ENCODE data around the gene ZFHX3. TPM values are rescaled to one million over a fixed set of nuclear protein-coding genes. Genes with fewer than 3 reads are reported as not detected.
A peak's percentile ranks its signal among the peaks of the same experiment; 100 is the strongest.

Gene ZFHX3
- total RNA-seq, 2 donors from 2014 or later: 57.7 to 70.1 TPM

- Histone ChIP-seq H3K4me1 (ENCODE audit: control insufficient read depth in 1 of 2, low read depth in 2 of 2) (peaks cover 24 to 57% of the 10 kb centered on the region in 2 donors), H3K27ac (no peak overlapping the region), H3K27me3 (replicated peaks; ENCODE audit: insufficient read depth) (no peaks in the 10 kb centered on the region), H3K9me3 (no peaks in the 10 kb centered on the region), H3K4me3 (no peak overlapping the region), H3K36me3 (peaks cover 3% of the 10 kb centered on the region)
- TF ChIP-seq CTCF (IDR thresholded peaks at IDR 0.05): no peak
- ATAC-seq (ENCODE audit: insufficient number of reproducible peaks, low FRiP score, low read depth) (no peak), DNase-seq (ENCODE audit: low spot score) (no peak)
Measured at GRCh38 chr16:72944757-72945485, 103.0 kb downstream of the ZFHX3 start.

GRCh38 chr16:72942021-72942420, 105.9 kb downstream of the ZFHX3 start:
- no peak for DNase-seq (ENCODE audit: low spot score)
- TF ChIP-seq CTCF (IDR thresholded peaks at IDR 0.05): no peak
- Histone ChIP-seq H3K4me3 (no peak overlapping the region), H3K4me1 (ENCODE audit: control insufficient read depth in 1 of 2, low read depth in 2 of 2) (peaks cover 35 to 61% of the 10 kb centered on the region in 2 donors), H3K9me3 (no peaks in the 10 kb centered on the region), H3K36me3 (no peaks in the 10 kb centered on the region), H3K27me3 (replicated peaks; ENCODE audit: insufficient read depth) (no peaks in the 10 kb centered on the region), H3K27ac (peak overlapping the region in 1 of 2 donors; percentile 9)
- ATAC-seq (ENCODE audit: insufficient number of reproducible peaks, low FRiP score, low read depth): no peak

GRCh38 chr16:72940886-72941285, 107.0 kb downstream of the ZFHX3 start:
- Histone ChIP-seq H3K27me3 (replicated peaks; ENCODE audit: insufficient read depth) (no peaks in the 10 kb centered on the region), H3K4me1 (ENCODE audit: control insufficient read depth in 1 of 2, low read depth in 2 of 2) (peaks cover 26 to 60% of the 10 kb centered on the region in 2 donors), H3K27ac (peak overlapping the region in 1 of 2 donors; percentile 90), H3K4me3 (no peak overlapping the region), H3K9me3 (no peaks in the 10 kb centered on the region), H3K36me3 (no peaks in the 10 kb centered on the region)
- DNase-seq (ENCODE audit: low spot score): no peak
- ATAC-seq (ENCODE audit: insufficient number of reproducible peaks, low FRiP score, low read depth): no peak
- TF ChIP-seq CTCF (IDR thresholded peaks at IDR 0.05): no peak

- H3K9me3 ChIP-seq: no peaks in the 10 kb centered on the region
- ATAC-seq (ENCODE audit: insufficient number of reproducible peaks, low FRiP score, low read depth) (peak; percentile 66), DNase-seq (ENCODE audit: low spot score) (no peak)
- no peaks in the 10 kb centered on the region for H3K27me3 ChIP-seq (replicated peaks; ENCODE audit: insufficient read depth)
- peaks cover 32 to 67% of the 10 kb centered on the region in 2 donors for H3K4me1 ChIP-seq (ENCODE audit: control insufficient read depth in 1 of 2, low read depth in 2 of 2)
- no peak for TF ChIP-seq CTCF (IDR thresholded peaks at IDR 0.05)
- peak overlapping the region; percentile 79 to 90 for H3K27ac ChIP-seq
- peak overlapping the region; percentile 54 for H3K4me3 ChIP-seq
- H3K36me3 ChIP-seq: no peaks in the 10 kb centered on the region
Measured at GRCh38 chr16:72939247-72939646, 108.7 kb downstream of the ZFHX3 start.

GRCh38 chr16:72938795-72939164, 109.1 kb downstream of the ZFHX3 start:
- Histone ChIP-seq H3K27me3 (replicated peaks; ENCODE audit: insufficient read depth) (no peaks in the 10 kb centered on the region), H3K4me1 (ENCODE audit: control insufficient read depth in 1 of 2, low read depth in 2 of 2) (peaks cover 32 to 71% of the 10 kb centered on the region in 2 donors), H3K4me3 (peak overlapping the region; percentile 54), H3K9me3 (no peaks in the 10 kb centered on the region), H3K27ac (peak overlapping the region; percentile 79 to 90), H3K36me3 (no peaks in the 10 kb centered on the region)
- DNase-seq (ENCODE audit: low spot score) (peak; percentile 95), ATAC-seq (ENCODE audit: insufficient number of reproducible peaks, low FRiP score, low read depth) (peak; percentile 88)
- TF ChIP-seq CTCF (IDR thresholded peaks at IDR 0.05): no peak
